Measurements from ENCODE around the gene NEDD8. TPM values are rescaled to one million over a fixed set of nuclear protein-coding genes. Genes with fewer than 3 reads are reported as not detected.

NEDD8 gene
- total RNA-seq, 4 donors from 2014 or later, result 54.7 to 137 (median 104) TPM

DNA sequence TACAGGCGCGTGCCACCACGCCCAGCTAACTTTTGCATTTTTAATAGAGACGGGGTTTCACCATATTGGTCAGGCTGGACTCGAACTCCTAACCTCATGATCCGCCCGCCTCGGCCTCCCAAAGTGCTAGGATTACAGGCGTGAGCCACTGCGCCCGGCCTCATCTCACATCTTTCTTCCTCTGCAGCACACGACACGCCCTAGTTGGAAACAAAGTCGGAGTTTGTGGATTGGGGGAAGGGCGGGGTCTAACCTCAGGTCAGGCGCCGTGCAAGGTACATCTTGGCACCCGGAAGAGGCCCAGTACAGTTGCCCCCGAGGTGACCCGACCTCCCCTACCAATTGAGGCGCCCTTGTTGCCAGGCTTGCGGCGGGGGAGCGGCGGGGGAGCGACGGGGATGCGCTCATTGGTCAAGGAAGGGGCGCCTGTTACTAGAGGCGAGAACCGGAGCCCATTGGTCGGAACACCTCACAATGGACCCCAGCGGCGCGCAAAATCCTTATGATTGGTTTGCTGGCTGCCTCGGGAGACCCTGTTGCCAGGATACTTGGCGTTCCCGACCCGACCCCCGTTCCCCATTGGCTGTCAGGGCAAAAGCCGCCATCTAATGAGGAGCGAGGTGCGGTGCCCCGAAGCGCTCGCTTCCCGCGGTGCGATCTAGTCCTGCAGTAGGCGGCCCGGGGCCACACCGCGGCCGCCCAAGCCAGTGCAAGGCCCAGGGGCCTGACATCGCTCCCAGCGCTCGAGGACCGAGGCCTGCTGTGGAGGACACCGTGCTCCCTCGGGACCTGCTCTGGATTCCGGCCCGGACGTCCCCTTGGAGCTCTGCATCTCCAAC is 60.5 kb downstream of the NEDD8 start, which contains the start of gene REC8:
Gene REC8, plus strand, starts transcription at position 659 of the 839 bp plus-strand sequence. CDS start 473 bp downstream, outside the sequence.
- DNase-seq (ENCODE audit: low spot score in 2 of 2), result peak in 1 of 2 donors; percentile 74
- no peak for TF ChIP-seq EP300 (IDR thresholded peaks at IDR 0.05)
- TF ChIP-seq POLR2A (IDR thresholded peaks at IDR 0.05), result no peak
- TF ChIP-seq, protein P1, sequence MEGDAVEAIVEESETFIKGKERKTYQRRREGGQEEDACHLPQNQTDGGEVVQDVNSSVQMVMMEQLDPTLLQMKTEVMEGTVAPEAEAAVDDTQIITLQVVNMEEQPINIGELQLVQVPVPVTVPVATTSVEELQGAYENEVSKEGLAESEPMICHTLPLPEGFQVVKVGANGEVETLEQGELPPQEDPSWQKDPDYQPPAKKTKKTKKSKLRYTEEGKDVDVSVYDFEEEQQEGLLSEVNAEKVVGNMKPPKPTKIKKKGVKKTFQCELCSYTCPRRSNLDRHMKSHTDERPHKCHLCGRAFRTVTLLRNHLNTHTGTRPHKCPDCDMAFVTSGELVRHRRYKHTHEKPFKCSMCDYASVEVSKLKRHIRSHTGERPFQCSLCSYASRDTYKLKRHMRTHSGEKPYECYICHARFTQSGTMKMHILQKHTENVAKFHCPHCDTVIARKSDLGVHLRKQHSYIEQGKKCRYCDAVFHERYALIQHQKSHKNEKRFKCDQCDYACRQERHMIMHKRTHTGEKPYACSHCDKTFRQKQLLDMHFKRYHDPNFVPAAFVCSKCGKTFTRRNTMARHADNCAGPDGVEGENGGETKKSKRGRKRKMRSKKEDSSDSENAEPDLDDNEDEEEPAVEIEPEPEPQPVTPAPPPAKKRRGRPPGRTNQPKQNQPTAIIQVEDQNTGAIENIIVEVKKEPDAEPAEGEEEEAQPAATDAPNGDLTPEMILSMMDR (IDR thresholded peaks at IDR 0.05), result no peak
- TF ChIP-seq POLR2AphosphoS5 (IDR thresholded peaks at IDR 0.05), result no peak
- Histone ChIP-seq H3K27me3 (no peaks in the 10 kb centered on the region), H3K27ac (peak within 1 kb of the TSS; percentile 29), H3K9me3 (no peaks in the 10 kb centered on the region), H3K4me3 (peak within 1 kb of the TSS; percentile 31), H3K36me3 (peaks cover 27% of the 10 kb centered on the region), H3K4me1 (peaks cover 10% of the 10 kb centered on the region)
- 45% methylated on average over 33 of the region's 63 CpGs for WGBS

DNA sequence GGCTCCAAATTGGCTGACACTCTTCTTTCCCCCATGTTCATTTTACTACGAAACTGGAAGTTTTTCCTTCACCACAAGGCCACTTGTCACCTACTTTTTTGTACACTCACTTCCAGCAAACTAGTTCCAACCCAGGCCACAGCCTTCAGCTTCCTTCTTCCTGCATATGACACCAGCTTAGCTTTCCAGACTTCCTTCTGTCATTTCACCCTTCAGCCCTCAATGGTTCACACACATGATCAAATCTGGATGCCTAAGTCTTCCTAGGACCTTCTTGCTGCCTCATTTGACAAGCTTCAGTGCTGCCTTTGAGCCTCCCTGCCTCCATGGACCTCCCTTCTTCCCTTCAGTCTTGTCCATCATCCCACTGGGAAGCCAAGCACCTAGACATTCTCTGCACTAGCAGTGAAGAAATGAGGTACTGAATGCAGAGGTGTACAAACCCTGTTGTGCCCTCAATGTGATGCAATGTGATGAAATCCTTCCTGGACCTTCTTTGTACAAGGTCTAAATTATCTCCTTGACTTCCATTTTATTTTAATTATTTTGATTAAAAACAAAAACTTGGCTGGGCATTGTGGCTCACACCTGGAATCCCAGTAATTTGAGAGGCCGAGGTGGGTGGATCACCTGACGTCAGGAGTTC is 64.6 kb downstream of the NEDD8 start:
- Histone ChIP-seq H3K27me3 (no peaks in the 10 kb centered on the region), H3K4me3 (no peak overlapping the region), H3K27ac (no peak overlapping the region), H3K4me1 (peaks cover 35% of the 10 kb centered on the region), H3K36me3 (peaks cover 61% of the 10 kb centered on the region), H3K9me3 (no peaks in the 10 kb centered on the region)
- DNase-seq (ENCODE audit: low spot score in 2 of 2), result no peak
- 89% methylated on average over 3 of the region's 3 CpGs for WGBS
- TF ChIP-seq POLR2A (IDR thresholded peaks at IDR 0.05), result no peak
- no peak for TF ChIP-seq EP300 (IDR thresholded peaks at IDR 0.05)
- no peak for TF ChIP-seq POLR2AphosphoS5 (IDR thresholded peaks at IDR 0.05)
- TF ChIP-seq, protein P1 (IDR thresholded peaks at IDR 0.05), result no peak

Other genes starting within 250 kb of the NEDD8 start
- 10 to 100 TPM; 17.5 to 27.9 (median 21.0) TPM for gene DHRS4L2, start 243.4 kb downstream of the NEDD8 start, total RNA-seq
- 10 to 100 TPM in 1 of 4 donors, 1 to 10 TPM in 3; 5.9 to 11.2 (median 7.7) TPM for gene CARMIL3, start 180.4 kb downstream of the NEDD8 start, total RNA-seq
- not detected for gene CPNE6, start 160.8 kb downstream of the NEDD8 start, total RNA-seq
- gene PCK2, start 138.1 kb downstream of the NEDD8 start, total RNA-seq, result 10 to 100 TPM in 3 of 4 donors, 1 to 10 TPM in 1; 9.2 to 25.1 (median 14.4) TPM
- gene DCAF11, start 117.6 kb downstream of the NEDD8 start, total RNA-seq, result 10 to 100 TPM; 64.2 to 71.7 (median 68.3) TPM
- 1 to 10 TPM; 2.2 to 2.9 (median 2.3) TPM for gene NRL, start 117.4 kb downstream of the NEDD8 start, total RNA-seq
- gene FITM1, start 101.7 kb downstream of the NEDD8 start, total RNA-seq, result 1 to 10 TPM in 3 of 4 donors, not detected in 1; 1.7 to 3.4 (median 2.3) TPM
- 100 to 1,000 TPM in 2 of 4 donors, 10 to 100 TPM in 2; 72.3 to 113 (median 91.1) TPM for gene PSME1, start 96.2 kb downstream of the NEDD8 start, total RNA-seq
- gene EMC9, start 90.8 kb downstream of the NEDD8 start, total RNA-seq, result 10 to 100 TPM; 10.9 to 22.0 (median 14.1) TPM
- 10 to 100 TPM; 39.3 to 75.2 (median 47.0) TPM for gene PSME2, start 85.8 kb downstream of the NEDD8 start, total RNA-seq
- 10 to 100 TPM; 62.3 to 97.2 (median 70.6) TPM for gene RNF31, start 84.9 kb downstream of the NEDD8 start, total RNA-seq
- 10 to 100 TPM; 31.1 to 45.2 (median 37.5) TPM for gene IRF9, start 71.1 kb downstream of the NEDD8 start, total RNA-seq
- gene REC8, start 60.3 kb downstream of the NEDD8 start, total RNA-seq, result 10 to 100 TPM in 2 of 4 donors, 1 to 10 TPM in 2; 2.5 to 17.2 (median 10.2) TPM
- 10 to 100 TPM; 43.0 to 90.5 (median 58.0) TPM for gene IPO4, start 43.6 kb downstream of the NEDD8 start, total RNA-seq
- 10 to 100 TPM; 38.1 to 58.3 (median 53.4) TPM for gene TM9SF1, start 36.9 kb downstream of the NEDD8 start, total RNA-seq
- not detected for gene TSSK4, start 26.7 kb downstream of the NEDD8 start, total RNA-seq
- 10 to 100 TPM; 47.2 to 86.3 (median 63.6) TPM for gene CHMP4A, start 18.9 kb downstream of the NEDD8 start, total RNA-seq
- gene MDP1, start 16.3 kb downstream of the NEDD8 start, total RNA-seq, result 10 to 100 TPM; 10.9 to 18.2 (median 11.5) TPM
- 10 to 100 TPM; 25.4 to 49.7 (median 47.8) TPM for gene GMPR2, start 562 bp upstream of the NEDD8 start, total RNA-seq
- 10 to 100 TPM; 43.0 to 61.0 (median 54.3) TPM for gene TINF2, start 10.3 kb upstream of the NEDD8 start, total RNA-seq
- gene TGM1, start 30.8 kb upstream of the NEDD8 start, total RNA-seq, result 100 to 1,000 TPM; 127 to 144 (median 130) TPM
- gene RABGGTA, start 39.2 kb upstream of the NEDD8 start, total RNA-seq, result 10 to 100 TPM; 50.4 to 65.9 (median 53.1) TPM
- gene DHRS1, start 67.4 kb upstream of the NEDD8 start, total RNA-seq, result 100 to 1,000 TPM in 1 of 4 donors, 10 to 100 TPM in 3; 49.0 to 101 (median 82.1) TPM
- 10 to 100 TPM; 19.8 to 31.2 (median 21.2) TPM for gene NOP9, start 67.5 kb upstream of the NEDD8 start, total RNA-seq
- gene CIDEB, start 75.6 kb upstream of the NEDD8 start, total RNA-seq, result 10 to 100 TPM; 23.4 to 32.7 (median 31.7) TPM
- 100 to 1,000 TPM; 131 to 184 (median 156) TPM for gene LTB4R2, start 77.8 kb upstream of the NEDD8 start, total RNA-seq
- 100 to 1,000 TPM in 2 of 4 donors, 10 to 100 TPM in 2; 83.1 to 137 (median 117) TPM for gene LTB4R, start 79.1 kb upstream of the NEDD8 start, total RNA-seq
- gene ADCY4, start 102.7 kb upstream of the NEDD8 start, total RNA-seq, result 10 to 100 TPM in 2 of 4 donors, 1 to 10 TPM in 2; 3.9 to 33.2 (median 13.9) TPM
- gene RIPK3, start 107.6 kb upstream of the NEDD8 start, total RNA-seq, result 10 to 100 TPM in 2 of 4 donors, 1 to 10 TPM in 2; 6.8 to 13.7 (median 11.1) TPM
- 10 to 100 TPM; 10.8 to 25.3 (median 12.2) TPM for gene NFATC4, start 135.8 kb upstream of the NEDD8 start, total RNA-seq
- gene NYNRIN, start 166.6 kb upstream of the NEDD8 start, total RNA-seq, result 10 to 100 TPM; 18.5 to 43.6 (median 29.8) TPM
- gene CBLN3, start 197.3 kb upstream of the NEDD8 start, total RNA-seq, result 1 to 10 TPM in 1 of 4 donors, under 1 TPM in 2, not detected in 1; 0.30 to 2.6 (median 0.93) TPM
- gene KHNYN, start 197.6 kb upstream of the NEDD8 start, total RNA-seq, result 100 to 1,000 TPM in 1 of 4 donors, 10 to 100 TPM in 3; 56.7 to 145 (median 84.3) TPM
- gene SDR39U1, start 210.4 kb upstream of the NEDD8 start, total RNA-seq, result 10 to 100 TPM; 30.1 to 82.3 (median 38.6) TPM